GM23338 (cell line): ENCODE results near the gene METTL24.

Experiments
- CREB1 ChIP-seq: fragments of 250-450 bp; sonication (Bioruptor Pico); IDR thresholded peaks from 2 replicates; pipeline ENCODE4 v1.5.0; 2020; ENCODE audit warnings: low read depth, mild to moderate bottlenecking, moderate library complexity
- EZH2 ChIP-seq: fragments of 200-600 bp; sonication (generic); IDR thresholded peaks from one replicate; pipeline ENCODE4 v1.8.0; 2017; ENCODE audit warnings: antibody characterized with exemption, mild to moderate bottlenecking, low read depth; ENCODE audit not compliant: unreplicated experiment
- EZH2phosphoT487 ChIP-seq: fragments of 200-600 bp; sonication (generic); IDR thresholded peaks from one replicate; pipeline ENCODE4 v1.8.1; 2018; ENCODE audit warnings: antibody characterized with exemption; ENCODE audit not compliant: unreplicated experiment
- JUNB ChIP-seq: IDR thresholded peaks from one replicate; pipeline ENCODE4 v1.6.1; 2016; ENCODE audit warnings: antibody characterized with exemption; ENCODE audit not compliant: unreplicated experiment
- POLR2AphosphoS5 ChIP-seq: IDR thresholded peaks from 2 replicates; pipeline ENCODE4 v1.6.1; 2016; ENCODE audit warnings: antibody characterized with exemption, low read depth
- STAT1 ChIP-seq: IDR thresholded peaks from one replicate; pipeline ENCODE4 v1.6.1; 2016; ENCODE audit warnings: antibody characterized with exemption; ENCODE audit not compliant: unreplicated experiment
- ZNF331 ChIP-seq: fragments of 250-450 bp; sonication (Bioruptor Pico); IDR thresholded peaks from 2 replicates; pipeline ENCODE4 v1.5.0; 2020; ENCODE audit warnings: low read depth, mild to moderate bottlenecking, moderate library complexity
- TF ChIP-seq, protein P1 (sequence below), 2 experiments: fragments of 200-600 bp in 1 of 2; sonication (generic) in 1 of 2; conservative IDR thresholded peaks; 2 replicates each; pipeline versions ENCODE4 v1.5.1 to v1.6.1; 2016 to 2017; ENCODE audit warnings: antibody characterized with exemption in 2 of 2, low read depth in 2 of 2, mild to moderate bottlenecking in 2 of 2, moderate library complexity in 1 of 2
- TF ChIP-seq, protein P2 (sequence below): IDR thresholded peaks from one replicate; pipeline ENCODE4 v1.6.1; 2018; ENCODE audit warnings: antibody characterized with exemption; ENCODE audit not compliant: unreplicated experiment
- TF ChIP-seq, protein P3 (sequence below): IDR thresholded peaks from 2 replicates; pipeline ENCODE4 v1.6.1; 2016; ENCODE audit warnings: antibody characterized with exemption

DNA sequence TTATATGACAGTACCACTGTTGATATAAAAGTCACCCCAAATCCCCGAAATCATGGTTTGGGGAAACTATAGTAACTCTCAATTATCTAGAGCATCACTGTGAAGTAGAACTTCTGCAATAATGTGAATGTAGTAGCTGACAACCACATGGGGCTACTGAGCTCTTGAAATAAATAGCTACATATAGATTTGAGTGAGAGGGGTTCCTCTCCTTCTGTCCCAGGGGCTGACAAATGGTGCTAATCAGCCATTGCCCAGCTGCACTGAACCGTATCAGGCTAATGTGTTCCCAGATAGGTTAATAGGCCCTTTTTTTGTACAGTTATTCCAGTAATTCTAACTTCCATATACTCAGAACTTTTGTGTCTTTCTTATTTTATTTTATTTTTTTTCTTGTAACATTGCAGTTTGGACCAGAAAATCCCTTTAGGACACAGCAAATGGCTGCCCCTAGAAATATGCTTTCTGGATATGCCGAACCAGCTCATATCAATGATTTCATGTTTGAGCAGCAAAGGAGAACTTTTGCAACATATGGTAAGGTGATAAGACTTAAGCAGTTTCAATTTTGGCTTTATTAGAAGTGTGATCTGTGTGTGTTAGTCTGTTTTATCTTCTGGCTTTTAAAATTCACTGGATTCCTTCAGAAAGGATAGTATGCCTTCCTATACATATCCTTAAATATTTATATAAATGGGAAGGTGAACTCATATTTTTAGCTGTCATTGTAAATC, 156.8 kb downstream of the METTL24 start:
- TF ChIP-seq, protein P1, sequence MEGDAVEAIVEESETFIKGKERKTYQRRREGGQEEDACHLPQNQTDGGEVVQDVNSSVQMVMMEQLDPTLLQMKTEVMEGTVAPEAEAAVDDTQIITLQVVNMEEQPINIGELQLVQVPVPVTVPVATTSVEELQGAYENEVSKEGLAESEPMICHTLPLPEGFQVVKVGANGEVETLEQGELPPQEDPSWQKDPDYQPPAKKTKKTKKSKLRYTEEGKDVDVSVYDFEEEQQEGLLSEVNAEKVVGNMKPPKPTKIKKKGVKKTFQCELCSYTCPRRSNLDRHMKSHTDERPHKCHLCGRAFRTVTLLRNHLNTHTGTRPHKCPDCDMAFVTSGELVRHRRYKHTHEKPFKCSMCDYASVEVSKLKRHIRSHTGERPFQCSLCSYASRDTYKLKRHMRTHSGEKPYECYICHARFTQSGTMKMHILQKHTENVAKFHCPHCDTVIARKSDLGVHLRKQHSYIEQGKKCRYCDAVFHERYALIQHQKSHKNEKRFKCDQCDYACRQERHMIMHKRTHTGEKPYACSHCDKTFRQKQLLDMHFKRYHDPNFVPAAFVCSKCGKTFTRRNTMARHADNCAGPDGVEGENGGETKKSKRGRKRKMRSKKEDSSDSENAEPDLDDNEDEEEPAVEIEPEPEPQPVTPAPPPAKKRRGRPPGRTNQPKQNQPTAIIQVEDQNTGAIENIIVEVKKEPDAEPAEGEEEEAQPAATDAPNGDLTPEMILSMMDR (conservative IDR thresholded peaks at IDR 0.05; ENCODE audit: low read depth in 2 of 2) = no peak
- TF ChIP-seq, protein P2, sequence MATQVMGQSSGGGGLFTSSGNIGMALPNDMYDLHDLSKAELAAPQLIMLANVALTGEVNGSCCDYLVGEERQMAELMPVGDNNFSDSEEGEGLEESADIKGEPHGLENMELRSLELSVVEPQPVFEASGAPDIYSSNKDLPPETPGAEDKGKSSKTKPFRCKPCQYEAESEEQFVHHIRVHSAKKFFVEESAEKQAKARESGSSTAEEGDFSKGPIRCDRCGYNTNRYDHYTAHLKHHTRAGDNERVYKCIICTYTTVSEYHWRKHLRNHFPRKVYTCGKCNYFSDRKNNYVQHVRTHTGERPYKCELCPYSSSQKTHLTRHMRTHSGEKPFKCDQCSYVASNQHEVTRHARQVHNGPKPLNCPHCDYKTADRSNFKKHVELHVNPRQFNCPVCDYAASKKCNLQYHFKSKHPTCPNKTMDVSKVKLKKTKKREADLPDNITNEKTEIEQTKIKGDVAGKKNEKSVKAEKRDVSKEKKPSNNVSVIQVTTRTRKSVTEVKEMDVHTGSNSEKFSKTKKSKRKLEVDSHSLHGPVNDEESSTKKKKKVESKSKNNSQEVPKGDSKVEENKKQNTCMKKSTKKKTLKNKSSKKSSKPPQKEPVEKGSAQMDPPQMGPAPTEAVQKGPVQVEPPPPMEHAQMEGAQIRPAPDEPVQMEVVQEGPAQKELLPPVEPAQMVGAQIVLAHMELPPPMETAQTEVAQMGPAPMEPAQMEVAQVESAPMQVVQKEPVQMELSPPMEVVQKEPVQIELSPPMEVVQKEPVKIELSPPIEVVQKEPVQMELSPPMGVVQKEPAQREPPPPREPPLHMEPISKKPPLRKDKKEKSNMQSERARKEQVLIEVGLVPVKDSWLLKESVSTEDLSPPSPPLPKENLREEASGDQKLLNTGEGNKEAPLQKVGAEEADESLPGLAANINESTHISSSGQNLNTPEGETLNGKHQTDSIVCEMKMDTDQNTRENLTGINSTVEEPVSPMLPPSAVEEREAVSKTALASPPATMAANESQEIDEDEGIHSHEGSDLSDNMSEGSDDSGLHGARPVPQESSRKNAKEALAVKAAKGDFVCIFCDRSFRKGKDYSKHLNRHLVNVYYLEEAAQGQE = no peak
- TF ChIP-seq EZH2 = no peak
- TF ChIP-seq POLR2AphosphoS5 = no peak
- TF ChIP-seq STAT1 = no peak
- no peak for TF ChIP-seq CREB1 (CRISPR knock-in tag)
- TF ChIP-seq EZH2phosphoT487 = no peak
- TF ChIP-seq, protein P3, sequence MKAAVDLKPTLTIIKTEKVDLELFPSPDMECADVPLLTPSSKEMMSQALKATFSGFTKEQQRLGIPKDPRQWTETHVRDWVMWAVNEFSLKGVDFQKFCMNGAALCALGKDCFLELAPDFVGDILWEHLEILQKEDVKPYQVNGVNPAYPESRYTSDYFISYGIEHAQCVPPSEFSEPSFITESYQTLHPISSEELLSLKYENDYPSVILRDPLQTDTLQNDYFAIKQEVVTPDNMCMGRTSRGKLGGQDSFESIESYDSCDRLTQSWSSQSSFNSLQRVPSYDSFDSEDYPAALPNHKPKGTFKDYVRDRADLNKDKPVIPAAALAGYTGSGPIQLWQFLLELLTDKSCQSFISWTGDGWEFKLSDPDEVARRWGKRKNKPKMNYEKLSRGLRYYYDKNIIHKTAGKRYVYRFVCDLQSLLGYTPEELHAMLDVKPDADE = no peak
- no peak for TF ChIP-seq JUNB
- TF ChIP-seq ZNF331 (CRISPR knock-in tag) = no peak
